ENCODE results near the gene VAT1L.

GRCh38 chr16:77866752-77867151, 78.4 kb downstream of the VAT1L start:
- TF ChIP-seq POLR2A (IDR thresholded peaks at IDR 0.05) (no peak), POLR2AphosphoS5 (IDR thresholded peaks at IDR 0.05) (no peak), CTCF (IDR thresholded peaks at IDR 0.05) (no peak), EP300 (IDR thresholded peaks at IDR 0.05; ENCODE audit: low read depth) (no peak)
